Karpas-422 (cell line): ENCODE data around the gene RNF5. TPM values are rescaled to one million over a fixed set of nuclear protein-coding genes. Genes with fewer than 3 reads are reported as not detected.
A peak's percentile ranks its signal among the peaks of the same experiment; 100 is the strongest.

ENCODE experiments used
- DNase-seq: peaks from one replicate; pipeline ENCODE4 v3.0.0-alpha.2; 2015
- H2AFZ ChIP-seq: fragments of 200-600 bp; sonication (generic); 2 replicates; pipeline ENCODE4 v1.6.1; 2014; ENCODE audit warnings: antibody characterized with exemption, low read length, mixed read lengths
- H3K27ac ChIP-seq: fragments of 200-600 bp; sonication (generic); 2 replicates; pipeline ENCODE4 v1.5.1; 2014; ENCODE audit warnings: mild to moderate bottlenecking, low read length, moderate library complexity
- H3K27me3 ChIP-seq: fragments of 200-600 bp; sonication (generic); 2 replicates; pipeline ENCODE4 v1.6.1; 2014; ENCODE audit warnings: low read length, mixed read lengths
- H3K36me3 ChIP-seq: fragments of 200-600 bp; sonication (generic); 2 replicates; pipeline ENCODE4 v1.6.1; 2014; ENCODE audit warnings: low read length, mixed read lengths; ENCODE audit not compliant: insufficient read depth
- H3K4me1 ChIP-seq: fragments of 200-600 bp; sonication (generic); 2 replicates; pipeline ENCODE4 v1.6.1; 2014; ENCODE audit warnings: mild to moderate bottlenecking, low read length, mixed read lengths
- H3K4me2 ChIP-seq: fragments of 200-600 bp; sonication (generic); 2 replicates; pipeline ENCODE4 v1.6.1; 2014; ENCODE audit warnings: low read length, low read depth, mild to moderate bottlenecking; ENCODE audit not compliant: poor library complexity, severe bottlenecking
- H3K4me3 ChIP-seq: fragments of 200-600 bp; sonication (generic); 2 replicates; pipeline ENCODE4 v1.5.1; 2014; ENCODE audit warnings: mild to moderate bottlenecking, antibody characterized with exemption, low read length, mixed read lengths
- H3K79me2 ChIP-seq: fragments of 200-600 bp; sonication (generic); 2 replicates; pipeline ENCODE4 v1.6.1; 2014; ENCODE audit warnings: mild to moderate bottlenecking, low read length, mixed read lengths
- H3K9ac ChIP-seq: fragments of 200-600 bp; sonication (generic); 2 replicates; pipeline ENCODE4 v1.6.0; 2014; ENCODE audit warnings: low read length
- H3K9me2 ChIP-seq: fragments of 200-600 bp; sonication (generic), shearing (Covaris generic); replicated peaks from 2 replicates; pipeline ENCODE4 v1.6.0; 2014; ENCODE audit warnings: mild to moderate bottlenecking, low read length, moderate library complexity; ENCODE audit not compliant: insufficient read depth
- H3K9me3 ChIP-seq: fragments of 300-700, 200-600 bp; sonication (generic); 2 replicates; pipeline ENCODE4 v1.6.1; 2014; ENCODE audit warnings: low read length, mixed read lengths
- H4K20me1 ChIP-seq: fragments of 200-600 bp; sonication (generic); 2 replicates; pipeline ENCODE4 v1.6.1; 2014; ENCODE audit warnings: mild to moderate bottlenecking, antibody characterized with exemption, low read length, low read depth; ENCODE audit not compliant: insufficient read depth
- total RNA-seq: library from RNA; depleted of rRNA; stranded (reverse); fragments of >200 nt; shearing (Covaris generic); gene quantifications from 2 replicates; pipeline ENCODE4 v1.2.3, GENCODE V29; 2014; ENCODE audit warnings: low replicate concordance

Gene RNF5
- total RNA-seq, 1 experiment from 2014 or later: 73.5 TPM

- H3K4me3 ChIP-seq: no peak overlapping the region
- peaks cover 15% of the 10 kb centered on the region for H3K4me1 ChIP-seq
- no peaks in the 10 kb centered on the region for H4K20me1 ChIP-seq
These were observed 28.0 kb upstream of the RNF5 start for GRCh38 chr6:32149932-32150870.

GRCh38 chr6:32151181-32151862, 26.9 kb upstream of the RNF5 start:
- Histone ChIP-seq H3K4me1 (peaks cover 22% of the 10 kb centered on the region), H3K27ac (no peak overlapping the region), H3K4me3 (no peak overlapping the region), H3K27me3 (no peaks in the 10 kb centered on the region), H3K79me2 (peaks cover 10% of the 10 kb centered on the region; the same call in 1 of the 2 replicates), H2AFZ (no peak overlapping the region), H3K9me3 (no peaks in the 10 kb centered on the region), H3K9me2 (no peaks in the 10 kb centered on the region), H3K4me2 (no peak overlapping the region), H3K9ac (no peak overlapping the region), H4K20me1 (no peaks in the 10 kb centered on the region), H3K36me3 (no peaks in the 10 kb centered on the region)
- DNase-seq: no peak

More at GRCh38 chr6:32149932-32150870, 28.0 kb upstream of the RNF5 start:
- no peaks in the 10 kb centered on the region for H3K9me2 ChIP-seq
- no peaks in the 10 kb centered on the region for H3K27me3 ChIP-seq
- no peak overlapping the region for H3K4me2 ChIP-seq
- no peak overlapping the region for H2AFZ ChIP-seq
- no peak overlapping the region for H3K27ac ChIP-seq
- H3K36me3 ChIP-seq: no peaks in the 10 kb centered on the region
- no peaks in the 10 kb centered on the region for H3K9me3 ChIP-seq
- H3K9ac ChIP-seq: no peak overlapping the region
- DNase-seq: no peak
- peaks cover 4% of the 10 kb centered on the region; the same call in 1 of the 2 replicates for H3K79me2 ChIP-seq

GRCh38 chr6:32151863-32152768, 26.1 kb upstream of the RNF5 start, which contains the start of gene PRRT1:
TSS of gene PRRT1 (minus strand) at chr6:32151939. CDS start at chr6:32151827, 112 bp downstream.
- Histone ChIP-seq H3K4me2 (peak within 1 kb of the TSS; percentile 80), H3K4me1 (peaks cover 22% of the 10 kb centered on the region), H3K79me2 (peaks cover 10% of the 10 kb centered on the region; the same call in 1 of the 2 replicates), H3K27ac (no peak within 1 kb of the TSS), H3K9me3 (no peaks in the 10 kb centered on the region), H3K9me2 (no peaks in the 10 kb centered on the region), H3K4me3 (no peak within 1 kb of the TSS), H2AFZ (no peak within 1 kb of the TSS), H3K9ac (no peak within 1 kb of the TSS), H3K27me3 (no peaks in the 10 kb centered on the region), H3K36me3 (no peaks in the 10 kb centered on the region), H4K20me1 (no peaks in the 10 kb centered on the region)
- DNase-seq: no peak

- H3K9me2 ChIP-seq: no peaks in the 10 kb centered on the region
- H3K27ac ChIP-seq: no peak overlapping the region
- H2AFZ ChIP-seq: no peak overlapping the region
- no peaks in the 10 kb centered on the region for H3K27me3 ChIP-seq
- H3K36me3 ChIP-seq: peaks cover 4% of the 10 kb centered on the region; the same call in 1 of the 2 replicates
- H3K79me2 ChIP-seq: peaks cover 10% of the 10 kb centered on the region; the same call in 1 of the 2 replicates
- no peaks in the 10 kb centered on the region for H3K9me3 ChIP-seq
- peaks cover 22% of the 10 kb centered on the region for H3K4me1 ChIP-seq
- H3K4me3 ChIP-seq: peak overlapping the region; percentile 74; the same call in 1 of the 2 replicates
- peak overlapping the region; percentile 80 for H3K4me2 ChIP-seq
- DNase-seq: no peak
- H4K20me1 ChIP-seq: no peaks in the 10 kb centered on the region
- H3K9ac ChIP-seq: peak overlapping the region; percentile 80
These were observed 25.2 kb upstream of the RNF5 start for GRCh38 chr6:32152769-32153563.

- H3K9me3 ChIP-seq: no peaks in the 10 kb centered on the region
- peaks cover 29% of the 10 kb centered on the region for H3K4me1 ChIP-seq
- DNase-seq: peak; percentile 92
- no peaks in the 10 kb centered on the region for H3K9me2 ChIP-seq
- no peaks in the 10 kb centered on the region for H3K27me3 ChIP-seq
- H3K79me2 ChIP-seq: peaks cover 10% of the 10 kb centered on the region; the same call in 1 of the 2 replicates
- H3K36me3 ChIP-seq: peaks cover 9% of the 10 kb centered on the region; the same call in 1 of the 2 replicates
- peak within 1 kb of the TSS; percentile 80 for H3K4me2 ChIP-seq
- H3K4me3 ChIP-seq: peak within 1 kb of the TSS; percentile 74
- no peak within 1 kb of the TSS; the same call in 1 of the 2 replicates for H3K27ac ChIP-seq
- peak within 1 kb of the TSS; percentile 83; the same call in 1 of the 2 replicates for H2AFZ ChIP-seq
- H4K20me1 ChIP-seq: no peaks in the 10 kb centered on the region
- peak within 1 kb of the TSS; percentile 80 for H3K9ac ChIP-seq
These were observed 24.4 kb upstream of the RNF5 start, which contains the start of gene PPT2 for GRCh38 chr6:32153564-32154513. TSS of gene PPT2 (plus strand) at chr6:32154141. CDS start at chr6:32154595, 454 bp downstream.

GRCh38 chr6:32154514-32155161, 23.6 kb upstream of the RNF5 start:
- Histone ChIP-seq H3K9me3 (no peaks in the 10 kb centered on the region), H3K9ac (peak overlapping the region; percentile 80), H3K27ac (no peak overlapping the region; the same call in 1 of the 2 replicates), H3K79me2 (peaks cover 10% of the 10 kb centered on the region; the same call in 1 of the 2 replicates), H3K4me3 (peak overlapping the region; percentile 74), H3K27me3 (no peaks in the 10 kb centered on the region), H3K4me1 (peaks cover 29% of the 10 kb centered on the region), H3K9me2 (no peaks in the 10 kb centered on the region), H3K4me2 (peak overlapping the region; percentile 80), H3K36me3 (peaks cover 9% of the 10 kb centered on the region; the same call in 1 of the 2 replicates), H2AFZ (peak overlapping the region; percentile 83; the same call in 1 of the 2 replicates), H4K20me1 (no peaks in the 10 kb centered on the region)
- DNase-seq: peak; percentile 91
